Muscle layer of duodenum (tissue), 2 donors: ENCODE results near the gene C11orf16.

ENCODE experiments used
- H3K27ac ChIP-seq: one replicate; pipeline ENCODE4 v1.7.0; 2013; ENCODE audit warnings: mild to moderate bottlenecking, low read length
- H3K27me3 ChIP-seq: one replicate; pipeline ENCODE4 v1.7.0; 2013; ENCODE audit warnings: low read depth, mild to moderate bottlenecking, control low read depth, low read length
- H3K36me3 ChIP-seq, 2 donors: one replicate each; pipeline ENCODE4 v1.7.0; 2013; ENCODE audit warnings: low read length in 2 of 2, control low read depth in 1 of 2, mild to moderate bottlenecking in 1 of 2; ENCODE audit not compliant: insufficient read depth in 2 of 2, control insufficient read depth in 1 of 2
- H3K4me1 ChIP-seq, 2 donors: one replicate each; pipeline ENCODE4 v1.7.0; 2013; ENCODE audit warnings: low read length in 2 of 2, mild to moderate bottlenecking in 2 of 2, control low read depth in 1 of 2, moderate library complexity in 1 of 2; ENCODE audit not compliant: insufficient read depth in 2 of 2, control insufficient read depth in 1 of 2
- H3K4me3 ChIP-seq, 2 donors: one replicate each; pipeline ENCODE4 v1.7.0; 2013; ENCODE audit warnings: low read length in 2 of 2, low read depth in 1 of 2, mild to moderate bottlenecking in 1 of 2
- H3K9me3 ChIP-seq, 2 donors: one replicate each; pipeline ENCODE4 v1.7.0; 2013; ENCODE audit warnings: low read length in 2 of 2, control low read depth in 1 of 2, mild to moderate bottlenecking in 1 of 2; ENCODE audit not compliant: control insufficient read depth in 1 of 2
- donor health status: healthy.

Gene C11orf16

DNA sequence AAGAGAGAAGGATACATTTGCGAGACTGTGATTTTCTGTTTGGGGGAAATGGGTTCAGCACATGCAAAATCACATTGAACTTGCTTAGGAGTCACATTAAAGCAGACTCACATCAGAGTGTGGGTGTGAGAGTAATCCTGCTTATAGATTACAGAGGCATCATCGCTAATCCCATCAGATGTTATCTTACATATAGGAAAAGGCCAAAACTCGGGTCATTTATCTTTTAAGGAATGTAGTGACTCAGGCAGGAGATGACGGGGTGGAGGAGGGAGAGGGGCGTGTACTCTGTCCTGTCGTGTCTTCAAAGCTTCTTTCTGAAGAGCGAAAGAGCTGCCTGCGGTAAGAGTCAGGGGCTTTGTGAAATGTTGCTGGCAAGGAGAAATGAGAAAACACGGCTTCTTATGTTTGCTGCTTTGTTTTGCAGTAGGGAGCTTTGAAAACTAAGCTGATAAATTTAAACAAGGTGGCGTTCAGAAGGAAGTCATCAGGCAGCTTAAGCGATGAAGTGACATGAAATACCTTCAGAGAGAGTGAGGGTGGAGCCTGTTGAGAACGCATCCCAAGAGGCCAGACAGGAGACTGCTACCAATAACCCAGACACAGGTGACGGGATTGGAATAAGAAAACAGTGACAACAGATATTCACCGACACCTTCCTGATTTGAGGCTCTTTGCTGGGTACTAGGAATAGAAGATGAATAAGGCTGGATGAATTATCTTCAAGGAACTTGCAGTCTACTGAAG, 2.2 kb upstream of the C11orf16 start:
- H3K9me3 ChIP-seq, result no peaks in the 10 kb centered on the region
- no peaks in the 10 kb centered on the region for H3K36me3 ChIP-seq
- H3K27ac ChIP-seq, result no peak overlapping the region
- H3K27me3 ChIP-seq, result no peaks in the 10 kb centered on the region
- H3K4me1 ChIP-seq, result no peaks in the 10 kb centered on the region
- no peak overlapping the region for H3K4me3 ChIP-seq

GRCh38 chr11:8933931-8934330, 1.2 kb upstream of the C11orf16 start:
- H3K27me3 ChIP-seq, result no peaks in the 10 kb centered on the region
- no peaks in the 10 kb centered on the region for H3K9me3 ChIP-seq

GRCh38 chr11:8930456-8931175, 2.1 kb downstream of the C11orf16 start:
- H3K4me1 ChIP-seq, result no peaks in the 10 kb centered on the region
- no peak overlapping the region for H3K4me3 ChIP-seq
- no peaks in the 10 kb centered on the region for H3K9me3 ChIP-seq
- no peaks in the 10 kb centered on the region for H3K27me3 ChIP-seq
- H3K36me3 ChIP-seq, result no peaks in the 10 kb centered on the region
- no peak overlapping the region for H3K27ac ChIP-seq

More at GRCh38 chr11:8933931-8934330, 1.2 kb upstream of the C11orf16 start:
- H3K4me3 ChIP-seq, result no peak overlapping the region
- H3K36me3 ChIP-seq, result no peaks in the 10 kb centered on the region
- no peaks in the 10 kb centered on the region for H3K4me1 ChIP-seq
- H3K27ac ChIP-seq, result no peak overlapping the region

DNA sequence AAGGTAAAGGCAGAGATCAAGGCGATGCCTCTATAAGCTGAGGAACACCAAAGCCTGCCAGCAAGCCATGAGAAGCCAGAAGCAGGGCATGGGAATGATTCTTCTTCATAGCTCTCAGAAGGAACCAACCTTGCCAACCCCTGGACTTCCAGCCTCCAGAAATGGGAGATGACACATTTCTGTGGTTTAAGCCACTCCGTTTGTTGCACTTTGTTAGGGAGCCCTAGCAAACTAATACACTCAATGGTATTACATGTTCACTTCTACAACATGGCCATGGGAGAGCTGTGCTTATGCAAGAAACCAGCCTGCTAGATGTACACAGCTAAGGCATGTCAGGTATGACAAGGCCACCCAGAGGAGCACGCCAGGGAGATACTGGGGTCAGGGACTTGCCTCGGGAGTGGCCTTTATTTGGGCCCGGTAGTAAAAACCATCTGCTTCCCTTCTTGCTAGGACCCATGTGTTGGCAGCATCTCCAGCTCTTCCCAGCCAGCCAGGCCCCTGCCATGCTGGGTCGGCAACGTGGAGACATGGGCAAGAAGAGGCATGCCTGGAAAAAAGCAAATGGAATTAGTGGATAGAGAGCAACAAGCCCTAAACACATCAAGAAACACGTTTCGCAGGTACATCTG, 3.6 kb downstream of the C11orf16 start:
- H3K4me3 ChIP-seq, result no peak overlapping the region
- H3K27me3 ChIP-seq, result no peaks in the 10 kb centered on the region
- H3K36me3 ChIP-seq, result no peaks in the 10 kb centered on the region
- no peaks in the 10 kb centered on the region for H3K4me1 ChIP-seq
- no peak overlapping the region for H3K27ac ChIP-seq
- H3K9me3 ChIP-seq, result no peaks in the 10 kb centered on the region

- Histone ChIP-seq H3K27me3 (no peaks in the 10 kb centered on the region), H3K27ac (no peak overlapping the region), H3K36me3 (peaks cover 0 to 2% of the 10 kb centered on the region in 2 donors), H3K4me3 (no peak overlapping the region), H3K9me3 (no peaks in the 10 kb centered on the region), H3K4me1 (no peaks in the 10 kb centered on the region)
These were observed 4.5 kb downstream of the C11orf16 start for GRCh38 chr11:8928205-8928604.

GRCh38 chr11:8927233-8927632, 5.5 kb downstream of the C11orf16 start:
- Histone ChIP-seq H3K9me3 (no peaks in the 10 kb centered on the region), H3K27me3 (no peaks in the 10 kb centered on the region), H3K4me1 (no peaks in the 10 kb centered on the region), H3K36me3 (peaks cover 3 to 12% of the 10 kb centered on the region in 2 donors), H3K27ac (no peak overlapping the region), H3K4me3 (no peak overlapping the region)

DNA sequence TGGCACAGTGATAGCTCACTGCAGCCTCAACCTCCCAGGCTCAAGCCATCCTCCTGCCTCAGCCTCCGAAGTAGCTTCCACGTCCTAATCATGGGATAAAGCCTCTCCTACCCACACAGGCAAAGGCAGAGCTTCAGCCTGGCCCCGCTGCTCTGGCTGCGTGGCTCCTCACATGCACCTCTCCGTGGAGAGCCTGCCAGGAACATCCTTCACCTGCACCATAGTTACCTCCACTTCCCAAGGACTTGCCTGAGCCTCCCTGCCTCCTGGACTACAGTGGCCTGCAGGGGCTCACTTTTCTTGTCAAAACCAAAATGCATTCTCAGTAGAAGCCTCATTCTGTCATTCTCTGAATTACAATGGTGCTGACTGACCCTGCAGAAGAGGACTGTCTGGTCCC, 6.5 kb downstream of the C11orf16 start:
- H3K9me3 ChIP-seq, result no peaks in the 10 kb centered on the region
- H3K4me3 ChIP-seq, result no peak overlapping the region
- no peaks in the 10 kb centered on the region for H3K27me3 ChIP-seq
- H3K27ac ChIP-seq, result no peak overlapping the region
- peaks cover 3 to 22% of the 10 kb centered on the region in 2 donors for H3K36me3 ChIP-seq
- H3K4me1 ChIP-seq, result no peaks in the 10 kb centered on the region

GRCh38 chr11:8925711-8926110, 7.0 kb downstream of the C11orf16 start:
- Histone ChIP-seq H3K4me1 (no peaks in the 10 kb centered on the region), H3K4me3 (no peak overlapping the region), H3K27ac (no peak overlapping the region), H3K36me3 (peaks cover 3 to 27% of the 10 kb centered on the region in 2 donors), H3K27me3 (no peaks in the 10 kb centered on the region), H3K9me3 (no peaks in the 10 kb centered on the region)

DNA sequence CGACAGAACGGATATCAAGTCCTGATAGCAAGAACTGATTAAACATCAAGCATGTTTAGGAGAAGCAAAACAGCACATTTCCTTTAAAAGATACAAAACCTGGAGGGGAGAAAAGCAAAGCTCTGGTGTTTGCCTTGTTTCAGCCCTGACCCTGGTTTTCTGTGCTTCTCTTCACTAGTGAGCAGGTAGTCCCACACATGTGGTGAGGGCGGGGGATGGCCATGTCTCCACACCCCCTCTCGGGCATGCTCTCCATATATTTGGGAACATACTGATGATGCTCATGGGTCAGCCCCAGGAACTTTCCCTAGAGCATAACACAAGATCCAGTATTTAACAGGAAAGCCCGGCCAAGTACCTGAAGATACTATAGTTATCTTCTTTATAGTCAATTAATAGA, 10.1 kb downstream of the C11orf16 start:
- Histone ChIP-seq H3K9me3 (no peaks in the 10 kb centered on the region), H3K4me1 (peaks cover 0 to 3% of the 10 kb centered on the region in 2 donors), H3K27me3 (no peaks in the 10 kb centered on the region), H3K4me3 (no peak overlapping the region), H3K36me3 (peaks cover 23 to 42% of the 10 kb centered on the region in 2 donors), H3K27ac (no peak overlapping the region)

- peak overlapping the region; percentile 77 for H3K27ac ChIP-seq
- peaks cover 20 to 31% of the 10 kb centered on the region in 2 donors for H3K36me3 ChIP-seq
- no peaks in the 10 kb centered on the region for H3K27me3 ChIP-seq
- no peak overlapping the region for H3K4me3 ChIP-seq
- H3K9me3 ChIP-seq, result no peaks in the 10 kb centered on the region
- peaks cover 18 to 29% of the 10 kb centered on the region in 2 donors for H3K4me1 ChIP-seq
These were observed 15.5 kb downstream of the C11orf16 start for GRCh38 chr11:8917157-8917825.

DNA sequence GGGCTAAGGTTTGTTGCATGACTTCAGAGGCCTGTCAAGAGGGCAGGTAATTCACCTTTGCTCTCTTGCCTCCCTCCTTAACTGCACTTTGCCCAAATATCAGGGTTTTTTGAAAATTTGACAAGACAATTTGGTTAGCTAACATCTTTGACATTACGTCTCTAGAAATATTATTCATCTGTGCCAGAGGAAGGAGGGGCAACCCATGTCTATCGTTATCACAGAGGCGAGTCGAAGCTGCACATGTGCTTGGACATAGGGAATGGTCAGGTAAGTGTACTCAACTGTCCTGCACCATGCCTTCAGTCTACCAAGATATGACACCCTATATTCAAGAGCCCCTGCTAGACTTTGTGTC, 18.1 kb downstream of the C11orf16 start:
- Histone ChIP-seq H3K36me3 (peaks cover 10 to 11% of the 10 kb centered on the region in 2 donors), H3K4me3 (peak overlapping the region in 1 of 2 donors; percentile 35), H3K27me3 (no peaks in the 10 kb centered on the region), H3K4me1 (peaks cover 18 to 35% of the 10 kb centered on the region in 2 donors), H3K27ac (peak overlapping the region; percentile 67), H3K9me3 (no peaks in the 10 kb centered on the region)
